Measurements from ENCODE around the gene SYNPO. TPM values are rescaled to one million over a fixed set of nuclear protein-coding genes. Genes with fewer than 3 reads are reported as not detected.

Gene SYNPO
- total RNA-seq, 1 donor from 2014 or later, result 0.41 TPM

DNA sequence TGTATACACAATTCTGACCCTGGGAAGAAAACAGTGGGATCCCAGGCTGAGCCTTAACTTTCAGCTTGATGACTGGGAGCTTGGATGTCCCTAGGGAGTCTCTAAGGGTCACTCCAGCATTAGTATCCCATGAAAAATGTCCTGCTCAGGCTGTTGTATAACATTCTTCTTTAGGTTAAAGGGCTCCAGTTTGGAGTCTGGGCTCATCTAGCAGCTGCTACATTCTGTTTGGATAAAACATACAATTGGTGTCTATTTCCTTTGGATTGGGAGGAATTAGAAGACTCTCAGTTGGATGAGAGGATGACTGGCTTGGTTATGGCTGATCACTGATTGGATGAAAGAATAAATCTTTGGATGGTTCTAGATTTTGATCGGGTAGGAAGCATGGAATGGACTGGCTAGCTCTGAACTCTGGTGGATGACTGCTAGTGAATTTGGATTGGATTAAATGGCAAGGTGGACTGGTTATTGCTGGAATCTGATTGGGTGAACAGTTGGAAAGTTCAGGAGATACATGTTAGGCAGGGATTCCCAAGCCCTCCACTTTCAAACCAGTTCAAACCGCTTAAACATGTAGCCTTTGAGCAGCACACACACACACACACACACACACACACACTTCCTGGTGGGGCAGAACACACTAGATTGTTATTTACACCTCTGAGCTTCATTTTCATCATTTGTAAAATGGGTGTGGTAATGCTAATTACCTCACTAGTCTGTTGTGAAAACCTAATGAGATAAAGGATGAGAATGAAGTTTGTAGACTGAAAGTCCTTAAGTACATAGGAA, 13.5 kb downstream of the SYNPO start:
- no peak overlapping the region for H3K4me3 Mint-ChIP-seq
- no peaks in the 10 kb centered on the region for H3K36me3 ChIP-seq
- no peak overlapping the region for H3K4me2 ChIP-seq
- H3K27ac Mint-ChIP-seq, result no peak overlapping the region
- peaks cover 7% of the 10 kb centered on the region for H3K27me3 Mint-ChIP-seq (ENCODE audit: insufficient read depth, low read depth)
- no peak overlapping the region for H3K4me3 ChIP-seq
- peaks cover 15% of the 10 kb centered on the region for H3F3A ChIP-seq (ENCODE audit: low read depth)
- H4K20me1 ChIP-seq (ENCODE audit: low read depth), result no peaks in the 10 kb centered on the region
- no peaks in the 10 kb centered on the region for H3K27me3 ChIP-seq
- DNase-seq (ENCODE audit: low spot score), result no peak
- peaks cover 23% of the 10 kb centered on the region for H3K4me1 ChIP-seq
- H2AFZ ChIP-seq (replicated peaks), result no peak overlapping the region
- H3K27ac ChIP-seq, result no peak overlapping the region
- H3K9me3 Mint-ChIP-seq, result no peaks in the 10 kb centered on the region
- H3K4me1 Mint-ChIP-seq, result peaks cover 44% of the 10 kb centered on the region
- no peaks in the 10 kb centered on the region for H3K79me2 ChIP-seq (ENCODE audit: low read depth)
- TF ChIP-seq EZH2phosphoT487 (IDR thresholded peaks at IDR 0.05), result no peak
- no peak for TF ChIP-seq EZH2 (IDR thresholded peaks at IDR 0.05)
- TF ChIP-seq, protein P1, sequence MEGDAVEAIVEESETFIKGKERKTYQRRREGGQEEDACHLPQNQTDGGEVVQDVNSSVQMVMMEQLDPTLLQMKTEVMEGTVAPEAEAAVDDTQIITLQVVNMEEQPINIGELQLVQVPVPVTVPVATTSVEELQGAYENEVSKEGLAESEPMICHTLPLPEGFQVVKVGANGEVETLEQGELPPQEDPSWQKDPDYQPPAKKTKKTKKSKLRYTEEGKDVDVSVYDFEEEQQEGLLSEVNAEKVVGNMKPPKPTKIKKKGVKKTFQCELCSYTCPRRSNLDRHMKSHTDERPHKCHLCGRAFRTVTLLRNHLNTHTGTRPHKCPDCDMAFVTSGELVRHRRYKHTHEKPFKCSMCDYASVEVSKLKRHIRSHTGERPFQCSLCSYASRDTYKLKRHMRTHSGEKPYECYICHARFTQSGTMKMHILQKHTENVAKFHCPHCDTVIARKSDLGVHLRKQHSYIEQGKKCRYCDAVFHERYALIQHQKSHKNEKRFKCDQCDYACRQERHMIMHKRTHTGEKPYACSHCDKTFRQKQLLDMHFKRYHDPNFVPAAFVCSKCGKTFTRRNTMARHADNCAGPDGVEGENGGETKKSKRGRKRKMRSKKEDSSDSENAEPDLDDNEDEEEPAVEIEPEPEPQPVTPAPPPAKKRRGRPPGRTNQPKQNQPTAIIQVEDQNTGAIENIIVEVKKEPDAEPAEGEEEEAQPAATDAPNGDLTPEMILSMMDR (IDR thresholded peaks at IDR 0.05), result no peak
- H3K9me3 ChIP-seq (ENCODE audit: low read depth), result no peaks in the 10 kb centered on the region
- no peak overlapping the region for H3K9ac ChIP-seq
- no peaks in the 10 kb centered on the region for H3K36me3 Mint-ChIP-seq

DNA sequence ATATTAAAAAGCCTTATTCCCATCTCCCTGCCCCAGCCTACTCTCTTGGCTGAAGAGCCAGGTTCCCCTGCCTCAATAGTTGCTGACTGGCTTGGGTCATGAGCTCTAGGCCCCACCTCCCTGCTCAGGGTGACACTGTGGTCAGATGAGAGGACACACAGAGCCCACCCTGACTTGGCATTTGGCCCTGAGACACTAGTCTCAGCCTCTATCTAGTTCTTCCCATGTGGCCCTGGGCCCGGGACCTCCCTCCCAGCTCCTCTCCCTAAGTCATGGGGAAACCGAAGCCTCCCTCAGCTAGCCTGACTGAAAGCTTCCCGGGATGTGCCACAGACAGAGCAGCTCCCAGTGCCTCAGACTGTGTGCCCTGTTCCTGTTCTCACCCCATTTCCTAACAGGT, 14.8 kb downstream of the SYNPO start:
- peak overlapping the region; percentile 83 for H3K4me3 Mint-ChIP-seq
- no peaks in the 10 kb centered on the region for H3K36me3 Mint-ChIP-seq
- no peak overlapping the region for H3K27ac Mint-ChIP-seq
- Histone ChIP-seq H3K4me1 (peaks cover 29% of the 10 kb centered on the region), H3K27ac (no peak overlapping the region), H4K20me1 (ENCODE audit: low read depth) (no peaks in the 10 kb centered on the region), H2AFZ (replicated peaks) (no peak overlapping the region), H3K4me3 (no peak overlapping the region), H3K4me2 (no peak overlapping the region), H3K9ac (no peak overlapping the region), H3K36me3 (no peaks in the 10 kb centered on the region), H3F3A (ENCODE audit: low read depth) (peaks cover 15% of the 10 kb centered on the region), H3K27me3 (no peaks in the 10 kb centered on the region), H3K79me2 (ENCODE audit: low read depth) (no peaks in the 10 kb centered on the region), H3K9me3 (ENCODE audit: low read depth) (no peaks in the 10 kb centered on the region)
- H3K27me3 Mint-ChIP-seq (ENCODE audit: insufficient read depth, low read depth), result peaks cover 7% of the 10 kb centered on the region
- DNase-seq (ENCODE audit: low spot score), result no peak
- H3K9me3 Mint-ChIP-seq, result no peaks in the 10 kb centered on the region
- TF ChIP-seq, protein P1 (IDR thresholded peaks at IDR 0.05), result no peak
- TF ChIP-seq EZH2 (IDR thresholded peaks at IDR 0.05) (no peak), EZH2phosphoT487 (IDR thresholded peaks at IDR 0.05) (no peak)
- peaks cover 47% of the 10 kb centered on the region for H3K4me1 Mint-ChIP-seq

- H3K27ac ChIP-seq, result no peak overlapping the region
- H3K4me1 Mint-ChIP-seq, result peaks cover 45% of the 10 kb centered on the region
These were observed 16.0 kb downstream of the SYNPO start for GRCh38 chr5:150656191-150657132.

More at GRCh38 chr5:150656191-150657132, 16.0 kb downstream of the SYNPO start:
- H3K9me3 ChIP-seq (ENCODE audit: low read depth), result no peaks in the 10 kb centered on the region
- H3K4me3 ChIP-seq, result peak overlapping the region; percentile 83
- peak overlapping the region; percentile 100 for H2AFZ ChIP-seq (replicated peaks)
- peaks cover 19% of the 10 kb centered on the region for H3F3A ChIP-seq (ENCODE audit: low read depth)
- DNase-seq (ENCODE audit: low spot score), result peak; percentile 92
- H3K36me3 ChIP-seq, result no peaks in the 10 kb centered on the region
- H3K4me1 ChIP-seq, result peaks cover 33% of the 10 kb centered on the region
- Mint-ChIP-seq H3K4me3 (peak overlapping the region; percentile 83), H3K27ac (peak overlapping the region; percentile 69), H3K27me3 (ENCODE audit: insufficient read depth, low read depth) (peaks cover 3% of the 10 kb centered on the region), H3K9me3 (no peaks in the 10 kb centered on the region), H3K36me3 (no peaks in the 10 kb centered on the region)
- no peaks in the 10 kb centered on the region for H3K27me3 ChIP-seq
- TF ChIP-seq EZH2phosphoT487 (IDR thresholded peaks at IDR 0.05), result no peak
- TF ChIP-seq, protein P1 (IDR thresholded peaks at IDR 0.05), result peak; percentile 63
- H3K79me2 ChIP-seq (ENCODE audit: low read depth), result no peaks in the 10 kb centered on the region
- H4K20me1 ChIP-seq (ENCODE audit: low read depth), result no peaks in the 10 kb centered on the region
- peak overlapping the region; percentile 35 for H3K9ac ChIP-seq
- H3K4me2 ChIP-seq, result peak overlapping the region; percentile 100

All from neural progenitor cell (in vitro differentiated cells).